ENCODE data around the gene USP24.

- TF ChIP-seq CTCF (IDR thresholded peaks at IDR 0.05) (no peak), POLR2A (IDR thresholded peaks at IDR 0.05) (no peak)
Observed at GRCh38 chr1:55154616-55155015, 60.5 kb downstream of the USP24 start.

Measured in uterus (tissue), 2 donors.